Neural progenitor cell (in vitro differentiated cells): Measurements from ENCODE around the gene GOLGA8T.
"Not testable (repeated sequence)": the region's sequence is repeated elsewhere in the genome, so short reads cannot be mapped to it uniquely, and the experiment has no call there.

ENCODE experiments used
- CTCF ChIP-seq: fragments of 200-600 bp; sonication (generic); IDR thresholded peaks from 2 replicates; pipeline ENCODE4 v1.5.1; 2017; ENCODE audit warnings: antibody characterized with exemption, mild to moderate bottlenecking
- EZH2 ChIP-seq: fragments of 200-600 bp; sonication (generic); IDR thresholded peaks from 2 replicates; pipeline ENCODE4 v1.6.1; 2017; ENCODE audit warnings: antibody characterized with exemption, mild to moderate bottlenecking, moderate library complexity

- peak; percentile 43 for TF ChIP-seq CTCF
- not testable (repeated sequence) for TF ChIP-seq EZH2
Observed at GRCh38 chr15:30173041-30173608, 38.3 kb downstream of the GOLGA8T start.
